Esophagus muscularis mucosa (tissue), 4 donors: ENCODE results near the gene IDH3G.

Experiments used
- EP300 ChIP-seq: sonication (generic); formaldehyde crosslinking; IDR thresholded peaks from one replicate; pipeline ENCODE4 v1.6.1; 2017; ENCODE audit warnings: antibody characterized with exemption
- POLR2AphosphoS5 ChIP-seq, 2 donors: sonication (generic); formaldehyde crosslinking; IDR thresholded peaks; one replicate each; pipeline ENCODE4 v1.6.1; 2017; ENCODE audit warnings: antibody characterized with exemption in 2 of 2
- TF ChIP-seq, protein P1 (sequence below), 3 experiments: fragments of 200-600 bp in 2 of 3; fragments of 450-650 bp in 1 of 3; sonication (generic) in 2 of 3; IDR thresholded peaks; one replicate each; pipeline ENCODE4 v1.5.1; 2017 to 2019; ENCODE audit warnings: antibody characterized with exemption in 3 of 3, mild to moderate bottlenecking in 2 of 3, moderate library complexity in 1 of 3

DNA sequence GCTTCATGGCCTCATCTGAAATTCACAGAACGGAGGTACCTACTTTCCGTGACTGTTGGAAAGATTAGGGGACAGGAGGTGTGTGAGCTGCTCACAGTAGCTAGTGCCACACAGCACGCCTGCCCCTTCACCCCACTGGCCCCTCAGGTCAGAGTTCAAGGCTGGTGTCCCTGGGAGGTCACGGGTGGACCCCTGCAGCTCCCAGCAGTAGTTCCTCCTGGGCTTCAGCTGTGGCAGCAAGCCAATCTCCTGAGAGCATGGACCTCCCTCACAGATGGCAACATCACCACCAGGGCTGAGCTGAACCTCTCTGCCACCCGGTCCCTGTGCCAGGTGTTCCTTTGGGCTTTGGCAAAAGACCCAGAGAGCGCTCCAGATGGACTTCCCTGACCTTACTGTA is 1.8 kb downstream of the IDH3G start:
- TF ChIP-seq POLR2AphosphoS5 (IDR thresholded peaks at IDR 0.05) (no peak), EP300 (no peak)
- TF ChIP-seq, protein P1, sequence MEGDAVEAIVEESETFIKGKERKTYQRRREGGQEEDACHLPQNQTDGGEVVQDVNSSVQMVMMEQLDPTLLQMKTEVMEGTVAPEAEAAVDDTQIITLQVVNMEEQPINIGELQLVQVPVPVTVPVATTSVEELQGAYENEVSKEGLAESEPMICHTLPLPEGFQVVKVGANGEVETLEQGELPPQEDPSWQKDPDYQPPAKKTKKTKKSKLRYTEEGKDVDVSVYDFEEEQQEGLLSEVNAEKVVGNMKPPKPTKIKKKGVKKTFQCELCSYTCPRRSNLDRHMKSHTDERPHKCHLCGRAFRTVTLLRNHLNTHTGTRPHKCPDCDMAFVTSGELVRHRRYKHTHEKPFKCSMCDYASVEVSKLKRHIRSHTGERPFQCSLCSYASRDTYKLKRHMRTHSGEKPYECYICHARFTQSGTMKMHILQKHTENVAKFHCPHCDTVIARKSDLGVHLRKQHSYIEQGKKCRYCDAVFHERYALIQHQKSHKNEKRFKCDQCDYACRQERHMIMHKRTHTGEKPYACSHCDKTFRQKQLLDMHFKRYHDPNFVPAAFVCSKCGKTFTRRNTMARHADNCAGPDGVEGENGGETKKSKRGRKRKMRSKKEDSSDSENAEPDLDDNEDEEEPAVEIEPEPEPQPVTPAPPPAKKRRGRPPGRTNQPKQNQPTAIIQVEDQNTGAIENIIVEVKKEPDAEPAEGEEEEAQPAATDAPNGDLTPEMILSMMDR (IDR thresholded peaks at IDR 0.05), result no peak
